Fibroblast of lung (primary cell): ENCODE results near the gene TLR6. TPM values are rescaled to one million over a fixed set of nuclear protein-coding genes. Genes with fewer than 3 reads are reported as not detected.
A peak's percentile ranks its signal among the peaks of the same experiment; 100 is the strongest.

Source experiments
- DNase-seq, 2 donors: peaks; one replicate each; pipeline versions ENCODE4 v3.0.0 to v3.0.0-alpha.2; 2010; ENCODE audit warnings: low read depth in 2 of 2
- H2AFZ ChIP-seq: 2 replicates; pipeline ENCODE4 v1.5.1; 2012; ENCODE audit warnings: low read length, control low read depth, inconsistent platforms
- H3K27ac ChIP-seq: 2 replicates; pipeline ENCODE4 v1.5.1; 2011; ENCODE audit warnings: low read length, control low read depth; ENCODE audit not compliant: insufficient read depth
- H3K27me3 ChIP-seq: 2 replicates; pipeline ENCODE4 v1.5.1; 2011; ENCODE audit warnings: mild to moderate bottlenecking, low read length; ENCODE audit not compliant: control insufficient read depth, insufficient read depth
- H3K36me3 ChIP-seq: 2 replicates; pipeline ENCODE4 v1.5.1; 2011; ENCODE audit warnings: low read length; ENCODE audit not compliant: control insufficient read depth, insufficient read depth
- H3K4me1 ChIP-seq: 2 replicates; pipeline ENCODE4 v1.5.1; 2011; ENCODE audit warnings: low read length; ENCODE audit not compliant: control insufficient read depth, insufficient read depth; ENCODE audit errors: extremely low read depth
- H3K4me2 ChIP-seq: 2 replicates; pipeline ENCODE4 v1.5.1; 2011; ENCODE audit warnings: low read length, control low read depth; ENCODE audit not compliant: insufficient read depth; ENCODE audit errors: extremely low read depth
- H3K4me3 ChIP-seq, 4 experiments: fragments of 200-600 bp in 1 of 4; sonication (generic) in 1 of 4; replicated peaks in 1 of 4; 2 replicates each; pipeline ENCODE4 v1.5.1; 2011 to 2016; ENCODE audit warnings: low read length in 4 of 4, low read depth in 3 of 4, mild to moderate bottlenecking in 3 of 4, control low read depth in 2 of 4, inconsistent platforms in 1 of 4, mixed read lengths in 1 of 4; ENCODE audit not compliant: insufficient read depth in 1 of 4; ENCODE audit errors: control extremely low read depth in 1 of 4
- H3K79me2 ChIP-seq: 2 replicates; pipeline ENCODE4 v1.5.1; 2012; ENCODE audit warnings: mild to moderate bottlenecking, low read length, inconsistent platforms; ENCODE audit not compliant: control insufficient read depth, insufficient read depth
- H3K9ac ChIP-seq: 2 replicates; pipeline ENCODE4 v1.5.1; 2011; ENCODE audit warnings: mild to moderate bottlenecking, low read length, control low read depth; ENCODE audit not compliant: insufficient read depth
- H3K9me3 ChIP-seq: 2 replicates; pipeline ENCODE4 v1.5.1; 2012; ENCODE audit warnings: low read depth, low read length; ENCODE audit not compliant: control insufficient read depth, insufficient read depth
- H4K20me1 ChIP-seq: 2 replicates; pipeline ENCODE4 v1.5.1; 2011; ENCODE audit warnings: low read length; ENCODE audit not compliant: control insufficient read depth, insufficient read depth; ENCODE audit errors: extremely low read depth
- EZH2 ChIP-seq: IDR thresholded peaks from 2 replicates; pipeline ENCODE4 v1.5.1; 2012; ENCODE audit warnings: low read length, control low read depth, mild to moderate bottlenecking; ENCODE audit errors: missing control alignments
- polyA plus RNA-seq, 2 donors: library from polyadenylated mRNA; depleted of rRNA in 1 of 2; stranded (reverse) in 1 of 2; unstranded in 1 of 2; fragments of >200 nt; gene quantifications; 2 replicates each; pipeline ENCODE4 v1.2.1, GENCODE V29; 2011 to 2012; ENCODE audit warnings: missing spikeins in 1 of 2
- total RNA-seq: library from RNA; depleted of rRNA; stranded (reverse); fragments of >200 nt; gene quantifications from 2 replicates; pipeline ENCODE4 v1.2.1, GENCODE V29; 2014
- TF ChIP-seq, protein P1 (sequence below), 2 donors: IDR thresholded peaks in 1 of 2; conservative IDR thresholded peaks in 1 of 2; 1 replicate in 1 of 2; 2 replicates in 1 of 2; pipeline ENCODE4 v1.5.1; 2011 to 2012; ENCODE audit warnings: low read length in 2 of 2, control low read depth in 1 of 2, inconsistent platforms in 1 of 2, low read depth in 1 of 2, mild to moderate bottlenecking in 1 of 2

The TLR6 gene
- total and polyA plus RNA-seq, 2 donors (not counting 1 experiment from before 2014, with no cell fraction given), result 1.9 to 2.3 TPM

DNA sequence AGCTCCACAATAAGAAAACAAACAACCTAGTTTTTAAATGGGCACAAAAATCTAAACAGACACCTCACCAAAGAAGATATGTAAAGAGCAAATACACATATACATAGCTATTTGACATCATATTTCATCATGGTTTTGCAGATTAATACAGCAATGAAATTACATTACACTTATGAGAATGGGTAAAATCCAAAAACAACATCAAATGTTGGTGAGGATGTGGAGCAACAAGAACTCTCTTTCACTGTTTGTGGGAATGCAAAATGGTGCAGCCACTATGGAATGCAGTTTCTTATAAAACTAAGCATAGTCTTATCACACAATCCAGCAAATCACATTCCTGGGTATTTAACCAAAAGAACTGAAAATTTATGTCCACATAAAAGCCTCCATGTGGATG is 25.0 kb downstream of the TLR6 start:
- H2AFZ ChIP-seq, result no peak overlapping the region
- peak; percentile 14 to 61 for DNase-seq

DNA sequence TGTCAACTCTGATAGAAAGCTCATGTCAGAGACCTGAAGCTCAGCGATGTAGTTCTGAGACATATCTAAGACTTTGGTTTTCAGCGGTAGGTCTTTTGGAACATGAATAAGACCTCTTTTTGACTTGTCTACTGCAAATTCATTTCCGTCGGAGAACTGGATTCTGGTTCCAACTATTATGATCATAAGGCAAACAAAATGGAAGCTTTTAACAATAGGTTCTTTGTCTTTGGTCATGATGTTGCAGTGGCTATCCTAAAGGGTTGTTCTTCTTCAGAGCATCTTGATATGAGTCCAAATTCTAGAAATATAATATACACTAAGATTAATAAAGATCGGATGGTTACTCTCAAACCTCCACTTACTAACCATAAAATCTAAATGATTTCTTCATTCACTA is 27.4 kb downstream of the TLR6 start:
- no peak overlapping the region for H2AFZ ChIP-seq
- H3K4me3 ChIP-seq, result no peak overlapping the region
- no peaks in the 10 kb centered on the region for H3K9me3 ChIP-seq
- TF ChIP-seq, protein P1, sequence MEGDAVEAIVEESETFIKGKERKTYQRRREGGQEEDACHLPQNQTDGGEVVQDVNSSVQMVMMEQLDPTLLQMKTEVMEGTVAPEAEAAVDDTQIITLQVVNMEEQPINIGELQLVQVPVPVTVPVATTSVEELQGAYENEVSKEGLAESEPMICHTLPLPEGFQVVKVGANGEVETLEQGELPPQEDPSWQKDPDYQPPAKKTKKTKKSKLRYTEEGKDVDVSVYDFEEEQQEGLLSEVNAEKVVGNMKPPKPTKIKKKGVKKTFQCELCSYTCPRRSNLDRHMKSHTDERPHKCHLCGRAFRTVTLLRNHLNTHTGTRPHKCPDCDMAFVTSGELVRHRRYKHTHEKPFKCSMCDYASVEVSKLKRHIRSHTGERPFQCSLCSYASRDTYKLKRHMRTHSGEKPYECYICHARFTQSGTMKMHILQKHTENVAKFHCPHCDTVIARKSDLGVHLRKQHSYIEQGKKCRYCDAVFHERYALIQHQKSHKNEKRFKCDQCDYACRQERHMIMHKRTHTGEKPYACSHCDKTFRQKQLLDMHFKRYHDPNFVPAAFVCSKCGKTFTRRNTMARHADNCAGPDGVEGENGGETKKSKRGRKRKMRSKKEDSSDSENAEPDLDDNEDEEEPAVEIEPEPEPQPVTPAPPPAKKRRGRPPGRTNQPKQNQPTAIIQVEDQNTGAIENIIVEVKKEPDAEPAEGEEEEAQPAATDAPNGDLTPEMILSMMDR (conservative IDR thresholded peaks at IDR 0.05 in 1 of 2, IDR thresholded peaks at IDR 0.05 in 1 of 2; ENCODE audit: low read depth in 1 of 2, low read length in 2 of 2), result no peak
- TF ChIP-seq EZH2, result no peak
- no peak overlapping the region for H3K4me2 ChIP-seq
- H3K79me2 ChIP-seq, result no peaks in the 10 kb centered on the region
- no peaks in the 10 kb centered on the region for H3K36me3 ChIP-seq
- no peaks in the 10 kb centered on the region for H3K27me3 ChIP-seq
- no peak for DNase-seq
- no peak overlapping the region for H3K27ac ChIP-seq
- H3K9ac ChIP-seq, result no peak overlapping the region
- no peaks in the 10 kb centered on the region for H4K20me1 ChIP-seq
- H3K4me1 ChIP-seq, result no peaks in the 10 kb centered on the region

More for the DNA sequence above, 25.0 kb downstream of the TLR6 start:
- Histone ChIP-seq H3K27me3 (no peaks in the 10 kb centered on the region), H3K9ac (no peak overlapping the region), H3K4me3 (no peak overlapping the region), H3K27ac (no peak overlapping the region), H3K36me3 (no peaks in the 10 kb centered on the region), H3K4me1 (no peaks in the 10 kb centered on the region), H4K20me1 (no peaks in the 10 kb centered on the region), H3K4me2 (no peak overlapping the region), H3K79me2 (no peaks in the 10 kb centered on the region), H3K9me3 (no peaks in the 10 kb centered on the region)
- TF ChIP-seq, protein P1 (conservative IDR thresholded peaks at IDR 0.05 in 1 of 2, IDR thresholded peaks at IDR 0.05 in 1 of 2; ENCODE audit: low read depth in 1 of 2, low read length in 2 of 2), result no peak
- TF ChIP-seq EZH2, result no peak

DNA sequence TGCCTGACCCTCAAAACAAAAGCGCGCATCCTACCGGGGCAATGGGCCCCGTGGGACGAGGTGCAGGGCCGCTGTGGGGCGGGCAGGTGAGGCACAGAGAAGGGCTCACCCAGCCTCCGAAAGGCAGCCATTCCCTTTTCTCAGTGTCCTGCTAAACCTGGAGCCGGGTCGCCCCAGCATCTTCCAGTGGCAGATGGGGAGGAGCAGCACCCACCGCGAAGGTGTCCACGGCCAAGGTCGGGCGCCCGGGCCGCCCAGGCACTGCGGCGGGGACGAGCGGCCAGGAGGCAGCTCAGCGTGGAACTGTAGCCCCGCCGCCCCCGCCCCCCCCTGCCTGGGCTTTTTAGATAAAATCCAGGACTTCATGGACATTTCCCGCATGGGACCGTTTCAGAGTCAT is 32.9 kb downstream of the TLR6 start:
- no peak overlapping the region for H3K9ac ChIP-seq
- H3K9me3 ChIP-seq, result no peaks in the 10 kb centered on the region
- H3K4me2 ChIP-seq, result no peak overlapping the region
- DNase-seq, result no peak
- H3K4me3 ChIP-seq, result no peak overlapping the region
- no peaks in the 10 kb centered on the region for H3K79me2 ChIP-seq
- H4K20me1 ChIP-seq, result no peaks in the 10 kb centered on the region
- no peaks in the 10 kb centered on the region for H3K27me3 ChIP-seq
- H3K36me3 ChIP-seq, result no peaks in the 10 kb centered on the region
- H3K4me1 ChIP-seq, result no peaks in the 10 kb centered on the region
- H2AFZ ChIP-seq, result no peak overlapping the region
- H3K27ac ChIP-seq, result no peak overlapping the region
- TF ChIP-seq, protein P1 (conservative IDR thresholded peaks at IDR 0.05 in 1 of 2, IDR thresholded peaks at IDR 0.05 in 1 of 2; ENCODE audit: low read depth in 1 of 2, low read length in 2 of 2), result no peak
- TF ChIP-seq EZH2, result no peak
